Esophagus squamous epithelium (tissue), 5 donors: ENCODE measurements around the gene ZMIZ1. TPM values are rescaled to one million over a fixed set of nuclear protein-coding genes. Genes with fewer than 3 reads are reported as not detected.

Source experiments
- DNase-seq: peaks from one replicate; lab custom pipeline; 2025; lab: John Stamatoyannopoulos, UW
- H3K27ac ChIP-seq, 4 donors: fragments of 200-600 bp; sonication (generic); one replicate each; pipeline ENCODE4 v1.5.1; 2016 to 2019; ENCODE audit warnings: mild to moderate bottlenecking in 1 of 4
- H3K27me3 ChIP-seq, 4 donors: fragments of 200-600 bp; sonication (generic); 1 replicate in 3 of 4; 2 replicates in 1 of 4; pipeline versions ENCODE4 v1.5.1 to v1.6.0; 2017 to 2021; ENCODE audit warnings: antibody characterized with exemption in 1 of 4
- H3K36me3 ChIP-seq, 3 donors: fragments of 200-600 bp; sonication (generic); one replicate each; pipeline ENCODE4 v1.5.1; 2016 to 2019
- H3K4me1 ChIP-seq, 3 donors: fragments of 200-600 bp; sonication (generic); one replicate each; pipeline ENCODE4 v1.5.1; 2017 to 2019
- H3K4me3 ChIP-seq, 4 donors: fragments of 200-600 bp; sonication (generic); 1 replicate in 3 of 4; 2 replicates in 1 of 4; pipeline ENCODE4 v1.5.1; 2016 to 2019; ENCODE audit warnings: mild to moderate bottlenecking in 2 of 4, moderate library complexity in 1 of 4
- H3K9me3 ChIP-seq, 3 donors: fragments of 200-600 bp; sonication (generic); one replicate each; pipeline ENCODE4 v1.5.1; 2016 to 2019
- CTCF ChIP-seq, 6 experiments: fragments of 450-650 bp in 4 of 6; fragments of 200-600 bp in 2 of 6; sonication (generic) in 2 of 6; IDR thresholded peaks; one replicate each; pipeline ENCODE4 v1.5.1; 2016 to 2019; ENCODE audit warnings: antibody characterized with exemption in 6 of 6, mild to moderate bottlenecking in 4 of 6, moderate library complexity in 4 of 6
- POLR2A ChIP-seq, 4 donors: fragments of 450-650 bp; IDR thresholded peaks; one replicate each; pipeline ENCODE4 v1.6.1; 2017; ENCODE audit warnings: antibody characterized with exemption in 4 of 4, mild to moderate bottlenecking in 4 of 4, moderate library complexity in 3 of 4
- WGBS, 2 donors: methylation state at CpG; one replicate each; pipeline ENCODE4 v1.1.5; 2018; 5-methylcytosine and 5-hydroxymethylcytosine counted together
- intact Hi-C: fragments of 100-400 bp; cut with DNase I; formaldehyde crosslinking; loops from one replicate; pipeline ENCODE4 v1.15.0; 2022
- total RNA-seq, 4 donors: library from RNA; depleted of rRNA; stranded (reverse); fragments of >200 nt; gene quantifications; one replicate each; pipeline ENCODE4 v1.1.0, GENCODE V29; 2016
- donor health status: DM: yes; HTN: yes; CAD: no.

The ZMIZ1 gene
- total RNA-seq, 4 donors from 2014 or later, result 28.2 to 79.5 (median 40.4) TPM

GRCh38 chr10:79098061-79098460, 29.3 kb downstream of the ZMIZ1 start:
- Histone ChIP-seq H3K9me3 (no peaks in the 10 kb centered on the region), H3K4me3 (no peak overlapping the region), H3K27ac (no peak overlapping the region), H3K4me1 (peaks cover 69 to 100% (median 88%) of the 10 kb centered on the region in 3 donors), H3K36me3 (peaks cover 0 to 26% (median 0%) of the 10 kb centered on the region in 3 donors), H3K27me3 (no peaks in the 10 kb centered on the region)
- intact Hi-C loops, result no loop called here
- WGBS, 2 donors, result 83 to 93% methylated on average over 3 of the region's 5 CpGs
- TF ChIP-seq CTCF (IDR thresholded peaks at IDR 0.05) (no peak), POLR2A (IDR thresholded peaks at IDR 0.05) (no peak)
- no peak for DNase-seq

DNA sequence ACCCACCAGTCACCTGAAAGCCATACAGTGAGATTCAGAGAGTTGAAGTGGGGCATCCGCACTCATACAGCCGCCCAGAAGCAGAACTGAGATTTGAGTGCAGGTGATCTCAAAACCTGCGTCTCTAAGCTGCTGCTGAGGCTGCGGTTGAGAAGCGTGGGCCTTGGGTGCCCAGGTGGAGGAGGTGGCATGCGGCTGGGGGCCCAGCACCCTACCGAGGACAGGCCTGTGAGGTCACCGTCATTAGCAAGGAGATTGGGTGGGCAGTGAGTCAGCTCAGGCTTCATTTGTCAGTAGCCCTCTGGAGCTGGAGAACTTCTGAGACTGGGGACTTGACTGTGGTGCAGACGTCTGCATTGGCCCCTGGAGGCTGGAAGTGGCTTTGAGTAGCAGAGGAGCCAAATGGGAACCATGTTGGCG, 29.8 kb downstream of the ZMIZ1 start:
- H3K27me3 ChIP-seq, result no peaks in the 10 kb centered on the region
- no peak overlapping the region for H3K27ac ChIP-seq
- intact Hi-C loops, result no loop called here
- no peak for DNase-seq
- WGBS, 2 donors, result 80% methylated on average over 5 to 7 of the region's 10 CpGs
- H3K4me3 ChIP-seq, result no peak overlapping the region
- H3K9me3 ChIP-seq, result no peaks in the 10 kb centered on the region
- no peak for TF ChIP-seq POLR2A (IDR thresholded peaks at IDR 0.05)
- TF ChIP-seq CTCF (IDR thresholded peaks at IDR 0.05), result no peak
- H3K4me1 ChIP-seq, result peaks cover 71 to 100% (median 89%) of the 10 kb centered on the region in 3 donors
- peaks cover 0 to 26% (median 0%) of the 10 kb centered on the region in 3 donors for H3K36me3 ChIP-seq

GRCh38 chr10:79099898-79100448, 31.2 kb downstream of the ZMIZ1 start:
- intact Hi-C loops, result no loop called here
- no peak overlapping the region for H3K27ac ChIP-seq
- H3K4me1 ChIP-seq, result peaks cover 65 to 100% (median 88%) of the 10 kb centered on the region in 3 donors
- DNase-seq, result no peak
- peaks cover 0 to 26% (median 0%) of the 10 kb centered on the region in 3 donors for H3K36me3 ChIP-seq
- H3K4me3 ChIP-seq, result no peak overlapping the region
- H3K9me3 ChIP-seq, result no peaks in the 10 kb centered on the region
- H3K27me3 ChIP-seq, result no peaks in the 10 kb centered on the region
- TF ChIP-seq CTCF (IDR thresholded peaks at IDR 0.05) (no peak), POLR2A (IDR thresholded peaks at IDR 0.05) (no peak)
- WGBS, 2 donors, result 75 to 80% methylated on average over 2 of the region's 2 CpGs

DNA sequence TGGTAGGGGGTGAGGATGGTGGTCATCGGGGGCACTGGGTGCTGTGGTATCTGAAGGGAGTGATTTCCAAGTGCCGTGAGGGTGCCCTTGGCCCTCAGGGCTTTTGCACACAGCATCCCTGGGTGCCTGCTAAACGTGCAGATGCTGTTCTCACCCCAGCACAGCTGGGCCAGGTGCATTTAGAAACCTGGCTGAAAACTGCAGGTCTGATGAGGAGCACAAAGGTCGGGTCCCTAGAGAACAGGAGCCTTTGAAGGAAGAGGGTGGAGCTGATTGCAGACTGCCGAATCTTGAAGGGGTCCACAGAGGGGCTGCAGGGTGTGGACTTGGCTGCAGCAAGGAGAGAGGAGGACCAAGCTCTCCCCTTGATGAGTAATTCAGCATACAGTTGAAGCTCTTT, 32.0 kb downstream of the ZMIZ1 start:
- intact Hi-C loops, result no loop called here
- H3K27ac ChIP-seq, result peak overlapping the region in 3 of 4 donors; percentile 70 to 85 (median 81)
- H3K4me1 ChIP-seq, result peaks cover 59 to 100% (median 89%) of the 10 kb centered on the region in 3 donors
- TF ChIP-seq POLR2A (IDR thresholded peaks at IDR 0.05) (no peak), CTCF (IDR thresholded peaks at IDR 0.05) (no peak)
- peaks cover 0 to 26% (median 0%) of the 10 kb centered on the region in 3 donors for H3K36me3 ChIP-seq
- H3K4me3 ChIP-seq, result no peak overlapping the region
- 46 to 48% methylated on average over 3 to 5 of the region's 5 CpGs for WGBS, 2 donors
- no peak for DNase-seq
- no peaks in the 10 kb centered on the region for H3K27me3 ChIP-seq
- H3K9me3 ChIP-seq, result no peaks in the 10 kb centered on the region

GRCh38 chr10:79101560-79102497, 33.1 kb downstream of the ZMIZ1 start:
- DNase-seq, result no peak
- TF ChIP-seq POLR2A (IDR thresholded peaks at IDR 0.05), result no peak
- no peak for TF ChIP-seq CTCF (IDR thresholded peaks at IDR 0.05)
- no peak overlapping the region for H3K4me3 ChIP-seq
- no peaks in the 10 kb centered on the region for H3K9me3 ChIP-seq
- peaks cover 53 to 100% (median 84%) of the 10 kb centered on the region in 3 donors for H3K4me1 ChIP-seq
- H3K27me3 ChIP-seq, result no peaks in the 10 kb centered on the region
- WGBS, 2 donors, result 17 to 27% methylated on average over 9 to 13 of the region's 22 CpGs
- H3K36me3 ChIP-seq, result peaks cover 0 to 22% (median 0%) of the 10 kb centered on the region in 3 donors
- intact Hi-C loops, result no loop called here
- peak overlapping the region; percentile 11 to 85 (median 76) for H3K27ac ChIP-seq
